HCEC 1CT (cell line): ENCODE data around the gene RAB6A.
A peak's percentile ranks its signal among the peaks of the same experiment; 100 is the strongest.
"Not testable (repeated sequence)": the region's sequence is repeated elsewhere in the genome, so short reads cannot be mapped to it uniquely, and the experiment has no call there.

Source experiments
- DNase-seq: peaks from one replicate; pipeline ENCODE4 v3.0.0-alpha.2; 2017

Gene RAB6A

DNA sequence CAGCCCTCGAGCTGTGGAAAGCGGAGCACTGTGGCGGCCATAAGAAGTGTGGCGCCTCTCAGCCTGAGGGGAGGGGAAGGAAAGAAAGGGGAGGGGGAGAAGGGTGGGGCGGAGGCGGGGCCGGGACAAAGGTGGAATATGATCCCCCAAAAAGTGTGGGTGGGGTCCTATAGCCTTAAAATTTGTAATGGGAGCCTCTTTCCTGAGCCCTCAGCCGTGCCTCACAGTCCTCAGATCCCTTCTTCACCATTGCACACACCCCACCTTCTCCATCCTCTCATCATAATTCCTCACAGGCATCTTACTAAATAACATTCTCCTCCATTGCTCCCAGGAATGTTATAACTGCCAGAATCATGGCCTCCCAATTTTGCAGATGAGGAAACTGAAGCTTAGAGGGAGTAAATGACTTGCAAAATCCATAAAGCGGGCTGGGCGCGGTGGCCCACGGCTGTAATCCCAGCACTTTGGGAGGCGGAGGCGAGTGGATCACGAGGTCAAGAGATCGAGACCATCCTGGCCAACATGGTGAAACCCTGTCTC lies 600 bp upstream of the RAB6A start:
- DNase-seq: no peak

DNA sequence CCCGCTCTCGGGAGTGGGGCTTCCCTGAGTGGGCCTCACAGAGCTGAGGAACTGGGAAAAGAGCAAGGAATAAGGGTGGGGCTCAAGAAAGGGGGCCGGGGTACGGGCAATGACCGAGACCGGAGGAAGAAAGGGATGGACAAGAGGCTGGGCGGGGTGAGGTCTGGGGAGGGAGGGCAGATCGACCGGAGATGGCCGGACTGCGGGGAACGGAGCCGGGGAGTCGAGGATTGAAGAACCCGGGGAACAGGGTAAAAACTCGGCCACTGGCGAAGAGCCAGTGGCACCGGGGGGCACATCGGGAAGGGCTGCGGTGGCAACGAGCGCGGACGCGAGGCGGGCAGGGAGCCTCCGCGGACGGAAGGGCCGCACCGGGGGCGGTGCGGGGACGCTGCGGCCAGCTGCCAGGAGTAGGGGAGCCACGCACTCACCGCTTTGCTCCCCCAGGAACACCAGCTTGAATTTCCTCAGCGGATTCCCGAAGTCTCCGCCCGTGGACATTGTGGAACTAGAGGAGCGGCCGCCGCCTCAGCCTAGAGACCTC lies 667 bp downstream of the RAB6A start:
- peak; percentile 36 for DNase-seq

DNA sequence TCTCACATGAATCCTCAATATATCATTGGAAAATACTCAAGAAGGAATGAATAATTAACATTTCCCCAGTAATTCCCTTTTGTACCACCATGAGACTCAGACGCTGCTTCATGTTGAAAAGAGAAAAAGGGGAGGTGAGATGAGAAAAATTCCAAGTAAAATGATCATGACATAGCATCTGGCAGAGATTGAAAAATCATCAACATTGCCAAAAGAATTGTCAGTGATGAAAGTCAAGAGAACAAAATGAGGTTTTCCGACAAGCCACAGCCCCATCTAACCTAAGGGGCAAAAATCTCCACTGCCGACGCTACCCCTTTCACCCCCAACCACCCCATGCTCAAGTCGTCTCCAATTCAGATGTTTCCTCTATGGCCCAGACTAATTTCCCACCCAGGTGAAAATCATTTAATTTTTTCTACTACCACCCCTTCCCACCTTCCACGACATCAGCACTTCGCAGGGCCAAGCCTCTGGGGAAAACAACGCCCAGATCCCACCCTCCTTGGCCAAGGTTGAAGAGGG lies 1.2 kb downstream of the RAB6A start:
- peak; percentile 32 for DNase-seq

DNA sequence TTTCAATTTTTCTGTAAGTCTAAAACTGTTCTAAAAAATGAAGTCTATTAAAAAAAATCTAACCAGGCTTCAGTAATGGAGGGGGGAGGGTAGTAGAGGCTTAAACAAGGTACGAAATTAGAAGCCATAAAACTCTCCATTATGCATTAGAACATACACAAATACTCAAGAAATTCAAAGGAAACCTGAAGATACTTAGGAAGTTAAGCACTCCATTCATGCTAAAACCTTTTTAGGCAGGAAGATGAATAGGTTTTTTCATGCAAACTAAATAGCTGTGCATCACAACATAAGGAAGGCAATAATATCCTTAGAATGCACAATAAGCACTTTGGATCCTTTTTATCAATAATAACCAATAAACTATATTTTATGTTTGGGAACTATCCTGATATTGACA lies 2.4 kb downstream of the RAB6A start:
- DNase-seq: no peak

DNA sequence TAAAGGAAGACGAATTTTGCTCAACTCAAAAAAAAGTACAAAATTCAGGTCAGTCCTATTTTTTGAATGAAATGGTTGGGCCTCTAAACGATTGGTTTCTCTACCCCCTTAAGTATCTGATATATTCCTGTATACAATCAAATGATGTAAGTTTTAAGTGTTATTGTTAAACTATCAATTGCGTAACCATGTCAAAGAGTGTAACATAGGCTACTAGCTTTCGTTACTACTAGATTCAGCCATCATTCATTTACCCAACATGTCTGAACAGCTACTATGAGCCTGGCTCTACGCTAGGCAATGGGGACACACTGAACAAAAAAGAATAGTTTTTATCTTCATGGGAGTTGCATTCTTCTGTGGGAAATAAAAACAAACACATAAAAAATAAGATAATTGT lies 3.3 kb downstream of the RAB6A start:
- DNase-seq: no peak

- DNase-seq: no peak
These were observed 5.2 kb downstream of the RAB6A start for GRCh38 chr11:73755670-73756069.

DNA sequence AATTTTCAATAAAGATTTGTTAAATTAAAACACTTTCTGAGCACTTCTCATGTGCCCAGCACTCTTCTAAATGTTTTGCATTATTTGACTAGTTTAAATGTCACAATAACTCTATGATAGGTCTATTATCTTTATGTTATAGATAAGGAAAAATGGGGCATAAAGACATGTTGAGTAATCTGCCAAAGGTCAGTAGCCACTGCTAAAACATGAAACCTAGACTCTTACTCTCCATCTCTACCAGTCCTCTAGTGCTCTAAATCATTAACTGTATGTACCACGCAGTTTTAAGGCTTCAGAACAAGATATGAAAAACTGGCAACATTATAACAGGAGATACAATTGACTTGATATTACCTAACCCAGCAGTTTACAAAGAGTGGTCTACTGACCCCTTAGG lies 6.9 kb downstream of the RAB6A start:
- no peak for DNase-seq

- no peak for DNase-seq
These were observed 8.0 kb downstream of the RAB6A start for GRCh38 chr11:73752903-73753302.

DNA sequence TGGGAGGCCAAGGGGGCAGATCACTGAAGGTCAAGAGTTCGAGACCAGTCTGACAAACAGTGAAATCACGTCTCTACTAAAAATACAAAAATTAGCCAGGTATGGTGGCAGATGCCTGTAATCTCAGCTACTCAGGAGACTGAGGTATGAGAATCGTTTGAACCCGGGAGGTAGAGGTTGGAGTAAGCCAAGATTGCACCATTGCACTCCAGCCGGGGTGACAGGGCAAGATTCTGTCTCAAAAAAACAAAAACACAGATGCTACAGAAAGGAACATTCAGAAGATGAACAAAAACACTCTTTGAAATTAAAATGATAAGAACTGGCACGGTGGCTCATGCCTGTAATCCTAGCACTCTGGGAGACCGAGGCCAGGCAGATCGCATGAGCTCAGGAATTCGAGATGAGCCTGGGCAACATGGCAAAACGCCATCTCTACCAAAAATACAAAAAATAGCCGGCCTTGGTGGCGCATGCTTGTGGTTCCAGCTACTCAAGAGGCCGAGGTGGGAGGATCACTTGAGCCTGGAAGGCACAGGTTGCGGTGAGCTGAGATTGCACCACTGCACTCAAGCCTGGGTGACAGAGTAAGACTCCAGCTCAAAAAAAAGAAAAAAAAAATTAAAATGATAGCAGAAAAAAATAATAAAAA lies 8.5 kb downstream of the RAB6A start:
- DNase-seq: no peak

- not testable (repeated sequence) for DNase-seq
These were observed 10.0 kb downstream of the RAB6A start for GRCh38 chr11:73750862-73751261.

DNA sequence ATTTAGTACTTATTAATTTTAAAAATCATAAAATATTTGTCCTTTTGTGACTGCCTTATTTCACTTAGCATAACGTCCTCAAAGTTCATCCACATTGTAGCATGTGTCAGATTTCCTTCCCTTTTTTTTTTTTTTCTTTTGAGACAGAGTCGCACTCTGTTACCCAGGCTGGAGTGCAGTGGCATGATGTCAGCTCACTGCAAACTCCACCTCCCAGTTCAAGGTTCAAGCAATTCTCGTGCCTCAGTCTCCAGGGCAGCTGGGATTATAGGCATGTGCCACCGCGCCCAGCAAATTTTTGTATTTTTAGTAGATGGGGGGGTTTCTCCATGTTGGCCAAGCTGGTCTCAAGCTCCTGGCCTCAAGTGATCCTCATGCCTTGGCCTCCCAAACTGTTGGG lies 10.6 kb downstream of the RAB6A start:
- DNase-seq: no peak

- no peak for DNase-seq
These were observed 11.8 kb downstream of the RAB6A start for GRCh38 chr11:73749118-73749517.

DNA sequence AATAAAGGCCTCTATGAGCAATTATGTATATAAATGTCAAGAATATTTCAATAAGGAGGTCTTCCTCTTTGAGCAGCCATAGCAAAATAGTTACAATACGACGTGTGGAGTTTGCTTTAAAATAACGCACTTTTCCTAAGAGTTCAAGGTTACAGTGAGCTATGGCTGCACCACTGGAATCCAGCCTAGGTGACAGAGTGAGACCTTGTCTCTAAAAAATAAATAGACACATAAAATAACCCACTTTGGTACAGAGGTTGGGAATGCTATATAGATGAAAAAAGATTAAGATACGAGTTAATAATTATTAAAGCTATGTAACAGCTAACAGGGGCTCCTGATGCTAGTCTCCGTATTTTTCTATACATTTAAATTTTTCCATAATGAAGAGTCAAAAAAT lies 12.6 kb downstream of the RAB6A start:
- no peak for DNase-seq

GRCh38 chr11:73747762-73748161 lies 13.1 kb downstream of the RAB6A start:
- no peak for DNase-seq

- DNase-seq: no peak
These were observed 14.2 kb downstream of the RAB6A start for GRCh38 chr11:73746701-73747100.

DNA sequence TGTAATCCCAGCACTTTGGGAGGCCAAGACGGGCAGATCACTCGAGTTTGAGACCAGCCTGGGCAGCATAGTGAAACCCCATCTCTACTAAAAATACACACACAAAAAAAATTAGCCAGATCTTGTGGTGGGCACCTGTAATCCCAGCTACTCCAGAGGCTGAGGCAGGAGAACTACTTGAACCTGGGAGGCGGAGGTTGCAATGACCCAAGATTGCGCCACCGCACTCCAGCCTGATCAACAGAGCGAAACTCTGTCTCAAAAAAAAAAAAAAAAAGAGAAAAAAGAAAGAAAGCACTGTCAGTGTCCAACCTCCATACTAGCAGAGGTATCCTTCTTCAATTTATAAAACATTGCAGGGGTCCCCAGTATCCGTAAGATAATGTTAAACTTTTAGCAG lies 17.8 kb downstream of the RAB6A start:
- no peak for DNase-seq

GRCh38 chr11:73735959-73736358 lies 24.9 kb downstream of the RAB6A start:
- DNase-seq: not testable (repeated sequence)

GRCh38 chr11:73734993-73735392 lies 25.9 kb downstream of the RAB6A start:
- no peak for DNase-seq

GRCh38 chr11:73734011-73734410 lies 26.9 kb downstream of the RAB6A start:
- DNase-seq: not testable (repeated sequence)

DNA sequence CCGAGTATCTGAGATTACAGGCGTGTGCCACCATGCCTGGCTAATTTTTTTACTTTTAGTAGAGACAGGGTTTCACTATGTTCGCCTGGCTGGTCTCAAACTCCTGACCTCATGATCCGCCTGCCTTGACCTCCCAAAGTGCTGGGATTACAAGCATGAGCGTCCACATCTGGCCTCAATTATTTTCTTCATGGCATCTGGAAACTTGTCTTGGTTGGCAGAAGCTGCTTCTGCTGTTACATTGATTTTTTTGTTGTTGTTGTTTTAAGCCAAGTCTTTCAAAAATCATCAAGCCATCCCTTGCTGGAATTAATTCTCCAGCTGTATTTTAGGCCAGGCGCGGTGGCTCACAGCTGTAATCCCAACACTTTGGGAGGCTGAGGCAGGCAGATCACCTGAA lies 27.9 kb downstream of the RAB6A start:
- not testable (repeated sequence) for DNase-seq

GRCh38 chr11:73729594-73730206 lies 31.2 kb downstream of the RAB6A start:
- DNase-seq: no peak

DNA sequence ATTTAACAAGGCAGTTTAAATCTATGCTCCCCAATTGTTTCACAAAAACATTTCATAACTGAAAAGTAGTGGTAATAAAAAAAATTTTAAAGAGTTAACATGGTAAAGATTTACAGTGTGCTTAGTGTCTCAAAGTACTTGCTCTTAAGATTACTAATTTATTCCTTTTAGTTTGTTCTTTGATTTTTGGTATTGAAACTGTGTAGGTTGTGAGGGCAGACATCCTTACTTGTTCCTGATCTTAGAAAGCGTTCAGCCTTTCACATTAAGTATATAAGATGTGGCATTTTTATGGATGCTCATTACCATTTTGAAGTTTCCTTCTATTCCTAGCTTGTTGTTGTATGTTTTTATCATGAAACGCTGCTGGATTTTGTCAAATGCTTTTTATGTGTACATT lies 32.9 kb downstream of the RAB6A start:
- no peak for DNase-seq

GRCh38 chr11:73726825-73727224 lies 34.0 kb downstream of the RAB6A start:
- no peak for DNase-seq

DNA sequence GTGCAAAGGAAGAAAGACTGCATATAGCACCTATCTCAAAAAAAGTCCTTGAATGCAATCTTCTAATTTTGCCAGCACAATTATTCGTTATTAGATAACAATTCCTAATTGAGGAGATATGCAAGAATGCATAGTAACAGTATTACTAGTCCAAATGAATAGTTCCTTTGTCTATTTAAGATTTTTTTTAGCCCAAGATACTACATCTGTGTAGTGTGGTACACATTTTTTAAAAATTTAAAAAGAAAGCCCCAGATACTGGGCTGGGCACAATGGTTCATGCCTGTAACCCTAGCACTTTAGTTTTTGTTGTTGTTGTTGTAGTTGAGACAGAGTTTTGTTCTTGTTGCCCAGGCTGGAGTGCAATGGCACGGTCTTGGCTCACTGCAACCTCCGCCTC lies 43.7 kb downstream of the RAB6A start:
- no peak for DNase-seq
